NCI-H1092 (cell line): ENCODE measurements around the gene CLDN22.

Source experiments
- DNase-seq: peaks from one replicate; lab custom pipeline; 2025; lab: John Stamatoyannopoulos, UW

CLDN22 gene

GRCh38 chr4:183276106-183276505 lies 44.0 kb downstream of the CLDN22 start:
- DNase-seq, result no peak

DNA sequence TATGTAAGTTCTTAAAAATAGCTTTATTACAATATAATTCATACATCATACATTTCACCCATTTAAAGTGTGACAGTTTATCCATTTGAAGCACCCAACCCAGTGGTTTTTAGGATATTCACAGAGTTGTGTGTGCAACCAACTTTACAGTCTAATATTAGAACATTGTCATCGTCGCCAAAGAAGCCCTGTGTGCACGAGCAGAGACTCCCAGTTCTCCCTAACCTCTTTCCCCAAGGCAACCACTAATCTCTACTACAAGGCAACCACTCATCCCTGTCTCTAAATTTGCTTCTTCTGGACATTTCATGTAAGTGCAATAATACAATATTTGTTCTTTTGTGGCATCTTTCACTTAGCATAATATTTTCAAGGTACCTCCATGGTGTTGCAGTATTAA lies 47.7 kb downstream of the CLDN22 start:
- no peak for DNase-seq

DNA sequence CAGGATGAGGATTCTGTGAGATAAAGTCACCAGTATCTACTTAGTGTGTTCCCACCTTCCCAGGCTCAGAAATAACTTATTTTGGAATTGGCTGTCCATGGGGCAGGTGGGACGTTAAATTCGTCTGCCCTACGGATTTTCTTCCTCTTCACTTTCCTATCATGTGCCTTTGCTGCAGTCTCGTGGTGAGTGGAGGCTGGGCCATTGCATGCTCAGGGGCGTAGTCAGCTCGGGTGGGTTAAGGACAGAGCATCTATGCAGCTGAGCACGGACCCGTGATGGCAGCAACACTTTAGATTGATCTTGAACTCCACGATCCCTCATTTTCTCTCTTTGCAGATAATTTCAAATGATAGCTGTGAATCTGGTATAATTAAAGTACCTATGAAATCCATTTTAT lies 51.5 kb downstream of the CLDN22 start:
- no peak for DNase-seq
